Activated effector memory CD4-positive, alpha-beta T cell treated with Interleukin-2 at 50 U/mL for 16 hours (primary cell): ENCODE measurements around the gene BAZ1B.
A peak's percentile ranks its signal among the peaks of the same experiment; 100 is the strongest.
"Not testable (repeated sequence)": the region's sequence is repeated elsewhere in the genome, so short reads cannot be mapped to it uniquely, and the experiment has no call there.

Source experiments
- DNase-seq: peaks from one replicate; pipeline ENCODE4 v3.0.0-alpha.2; 2020

Gene BAZ1B

GRCh38 chr7:73442903-73443500 is 79.1 kb downstream of the BAZ1B start:
- no peak for DNase-seq

GRCh38 chr7:73442222-73442902 is 79.7 kb downstream of the BAZ1B start:
- DNase-seq: no peak

- DNase-seq: no peak
Measured at GRCh38 chr7:73439410-73439704, 82.7 kb downstream of the BAZ1B start.

GRCh38 chr7:73438547-73439409 is 83.3 kb downstream of the BAZ1B start:
- no peak for DNase-seq

GRCh38 chr7:73437621-73438416 is 84.3 kb downstream of the BAZ1B start:
- no peak for DNase-seq

- no peak for DNase-seq
Measured at GRCh38 chr7:73437091-73437490, 85.0 kb downstream of the BAZ1B start.

GRCh38 chr7:73436031-73436929 is 85.8 kb downstream of the BAZ1B start:
- DNase-seq: no peak

GRCh38 chr7:73435471-73436009 is 86.6 kb downstream of the BAZ1B start:
- DNase-seq: no peak

- no peak for DNase-seq
Measured at GRCh38 chr7:73434701-73435069, 87.4 kb downstream of the BAZ1B start.

- peak; percentile 2 for DNase-seq
Measured at GRCh38 chr7:73433924-73434700, 88.0 kb downstream of the BAZ1B start.

- no peak for DNase-seq
Measured at GRCh38 chr7:73432676-73433075, 89.4 kb downstream of the BAZ1B start.

- no peak for DNase-seq
Measured at GRCh38 chr7:73431041-73431835, 90.9 kb downstream of the BAZ1B start.

GRCh38 chr7:73430540-73430939 is 91.6 kb downstream of the BAZ1B start:
- DNase-seq: not testable (repeated sequence)

GRCh38 chr7:73429622-73430505 is 92.2 kb downstream of the BAZ1B start:
- DNase-seq: no peak

- no peak for DNase-seq
Measured at GRCh38 chr7:73429215-73429614, 92.9 kb downstream of the BAZ1B start.

- no peak for DNase-seq
Measured at GRCh38 chr7:73427902-73428787, 93.9 kb downstream of the BAZ1B start.

GRCh38 chr7:73426016-73426415 is 96.1 kb downstream of the BAZ1B start:
- DNase-seq: no peak

GRCh38 chr7:73425356-73425983 is 96.6 kb downstream of the BAZ1B start:
- no peak for DNase-seq
